ENCODE measurements around the gene SSBP4. TPM values are rescaled to one million over a fixed set of nuclear protein-coding genes. Genes with fewer than 3 reads are reported as not detected.

SSBP4 gene
- total RNA-seq, 1 experiment from 2014 or later = 164 TPM

DNA sequence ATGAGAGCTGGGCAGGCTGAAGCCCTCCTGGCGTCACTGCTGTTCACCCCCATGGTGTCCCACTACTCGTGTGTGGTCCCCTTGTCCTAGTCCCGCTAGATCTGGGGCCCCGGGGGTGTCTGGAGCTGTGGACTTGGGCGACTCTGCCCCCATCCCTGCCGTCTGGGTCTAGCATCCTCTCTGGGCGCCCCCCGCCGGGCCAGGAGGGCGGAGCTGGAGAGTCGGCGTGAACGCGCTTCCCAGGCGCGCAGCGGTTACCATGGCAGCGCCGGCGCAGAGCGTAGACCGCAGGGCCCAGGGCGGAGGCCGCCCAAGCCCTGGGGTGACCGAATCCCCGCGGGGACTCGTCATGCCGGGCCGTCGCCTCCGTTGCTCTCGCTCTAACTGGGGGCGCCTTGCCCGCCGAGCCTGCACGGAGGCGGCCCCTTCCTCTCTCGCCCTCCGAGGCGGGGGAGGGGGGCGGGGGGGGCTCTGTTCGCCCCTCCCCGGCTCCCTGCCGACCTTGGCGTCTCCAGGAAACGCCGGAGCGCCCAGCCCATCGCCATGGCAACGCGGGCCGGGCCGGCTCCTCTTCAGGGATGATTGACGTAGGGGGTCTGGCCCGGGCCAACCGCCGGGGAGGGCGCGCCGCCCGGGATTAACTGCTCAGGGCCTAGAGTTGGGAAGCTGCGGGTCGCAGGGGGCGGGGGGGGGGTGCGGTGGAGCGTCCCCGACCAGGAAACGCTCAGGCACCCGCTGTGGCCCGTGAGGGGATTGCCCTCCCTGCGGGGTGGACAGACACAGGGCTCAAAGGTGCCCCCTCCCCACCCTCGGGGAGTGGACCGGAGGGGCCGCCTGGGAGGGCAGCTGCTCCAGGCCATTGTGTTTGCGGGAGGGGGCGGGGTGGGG lies 9.8 kb downstream of the SSBP4 start:
- Histone ChIP-seq H3K9me3 (ENCODE audit: control insufficient read depth in 1 of 2, insufficient read depth in 1 of 2, low read depth in 1 of 2, low read length in 2 of 2) (no peaks in the 10 kb centered on the region), H3K9me2 (ENCODE audit: insufficient read depth) (no peaks in the 10 kb centered on the region), H2AFZ (ENCODE audit: low read depth, low read length, poor library complexity, severe bottlenecking) (no peak overlapping the region), H3K4me3 (replicated peaks in 1 of 2; ENCODE audit: low read depth in 1 of 2, low read length in 2 of 2) (no peak overlapping the region), H3K27ac (ENCODE audit: low read depth, low read length) (no peak overlapping the region), H3K27me3 (ENCODE audit: insufficient read depth, low read length) (no peaks in the 10 kb centered on the region), H3K36me3 (ENCODE audit: control insufficient read depth in 1 of 2, insufficient read depth in 2 of 2, low read length in 2 of 2) (peaks cover 0 to 5% of the 10 kb centered on the region in 2 experiments; a peak in 2 of 4 replicates), H3K4me1 (ENCODE audit: control insufficient read depth in 1 of 2, insufficient read depth in 2 of 2, low read length in 2 of 2) (peaks cover 9 to 27% of the 10 kb centered on the region in 2 experiments; a peak in 3 of 4 replicates), H4K20me1 (ENCODE audit: insufficient read depth) (no peaks in the 10 kb centered on the region), H3K9ac (ENCODE audit: low read length) (no peak overlapping the region), H3K79me2 (ENCODE audit: insufficient read depth, low read length) (peaks cover 31% of the 10 kb centered on the region), H3K4me2 (ENCODE audit: low read length) (no peak overlapping the region)
- no peak for ATAC-seq
- no peak for DNase-seq (ENCODE audit: low read depth, low spot score)
- TF ChIP-seq RAD21 (IDR thresholded peaks at IDR 0.05; ENCODE audit: low read depth) (no peak), POLR2AphosphoS5 (IDR thresholded peaks at IDR 0.05; ENCODE audit: low read depth, low read length) (no peak), POLR2A (IDR thresholded peaks at IDR 0.05; ENCODE audit: borderline replicate concordance, extremely low read depth, insufficient read depth, insufficient read length) (no peak), ZNF274 (IDR thresholded peaks at IDR 0.05; ENCODE audit: low read depth, low read length) (no peak), CBX3 (IDR thresholded peaks at IDR 0.05; ENCODE audit: low read depth) (no peak), ZFX (IDR thresholded peaks at IDR 0.05) (no peak), SIN3A (IDR thresholded peaks at IDR 0.05; ENCODE audit: low read depth) (no peak)
- TF ChIP-seq, protein P1, sequence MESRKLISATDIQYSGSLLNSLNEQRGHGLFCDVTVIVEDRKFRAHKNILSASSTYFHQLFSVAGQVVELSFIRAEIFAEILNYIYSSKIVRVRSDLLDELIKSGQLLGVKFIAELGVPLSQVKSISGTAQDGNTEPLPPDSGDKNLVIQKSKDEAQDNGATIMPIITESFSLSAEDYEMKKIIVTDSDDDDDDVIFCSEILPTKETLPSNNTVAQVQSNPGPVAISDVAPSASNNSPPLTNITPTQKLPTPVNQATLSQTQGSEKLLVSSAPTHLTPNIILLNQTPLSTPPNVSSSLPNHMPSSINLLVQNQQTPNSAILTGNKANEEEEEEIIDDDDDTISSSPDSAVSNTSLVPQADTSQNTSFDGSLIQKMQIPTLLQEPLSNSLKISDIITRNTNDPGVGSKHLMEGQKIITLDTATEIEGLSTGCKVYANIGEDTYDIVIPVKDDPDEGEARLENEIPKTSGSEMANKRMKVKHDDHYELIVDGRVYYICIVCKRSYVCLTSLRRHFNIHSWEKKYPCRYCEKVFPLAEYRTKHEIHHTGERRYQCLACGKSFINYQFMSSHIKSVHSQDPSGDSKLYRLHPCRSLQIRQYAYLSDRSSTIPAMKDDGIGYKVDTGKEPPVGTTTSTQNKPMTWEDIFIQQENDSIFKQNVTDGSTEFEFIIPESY (IDR thresholded peaks at IDR 0.05; ENCODE audit: extremely low read depth, insufficient replicate concordance, low read length) = no peak
- ChIA-PET RAD21 (ENCODE audit: low non-redundant PET in 1 of 2, low total read pairs in 2 of 2, uncharacterized antibody in 2 of 2, unreplicated experiment in 2 of 2) (no interaction called here), POLR2A (no interaction called here), CTCF (no interaction called here)
- BruUV-seq (replicated peaks) = no TSS peak
- intact Hi-C loops (cut with micrococcal nuclease) = no loop called here

All from HCT116 (cell line).